K562 (cell line): Measurements from ENCODE around the gene SYNGR3. TPM values are rescaled to one million over a fixed set of nuclear protein-coding genes. Genes with fewer than 3 reads are reported as not detected.

Source experiments
- FOXA3 ChIP-seq, 2 experiments: fragments of 450-650 bp in 1 of 2; sonication (generic) in 1 of 2; formaldehyde crosslinking; IDR thresholded peaks in 1 of 2; conservative IDR thresholded peaks in 1 of 2; 2 replicates each; pipeline versions ENCODE4 v1.4.0 to v1.8.0; 2020 to 2022; ENCODE audit warnings: mild to moderate bottlenecking in 2 of 2, missing genetic modification reagents in 1 of 2
- FOXK1 ChIP-seq: sonication (generic); formaldehyde crosslinking; IDR thresholded peaks from 2 replicates; pipeline ENCODE4 v1.8.0; 2022; ENCODE audit warnings: missing genetic modification reagents, mild to moderate bottlenecking, borderline replicate concordance
- HDAC8 ChIP-seq: fragments of 450-650 bp; IDR thresholded peaks from 2 replicates; pipeline ENCODE4 v1.6.1; 2016; ENCODE audit warnings: mild to moderate bottlenecking, missing genetic modification characterization, moderate library complexity, missing compliant biosample characterization
- HNRNPK ChIP-seq: fragments of 200-400 bp; formaldehyde crosslinking; IDR thresholded peaks from one replicate; pipeline ENCODE4 v1.6.1; 2018; ENCODE audit warnings: mild to moderate bottlenecking, low read depth, low read length; ENCODE audit not compliant: poor library complexity, severe bottlenecking
- NR3C1 ChIP-seq: sonication (generic); formaldehyde crosslinking; IDR thresholded peaks from 2 replicates; pipeline ENCODE4 v1.8.1; 2022; ENCODE audit warnings: missing genetic modification reagents
- PHF8 ChIP-seq: fragments of 200-600 bp; sonication (generic); IDR thresholded peaks from 2 replicates; pipeline ENCODE4 v1.6.1; 2012; ENCODE audit warnings: mixed run types, mild to moderate bottlenecking, inconsistent platforms, low read length, moderate library complexity, borderline replicate concordance
- POLR2H ChIP-seq: IDR thresholded peaks from 2 replicates; pipeline ENCODE4 v1.6.1; 2016; ENCODE audit warnings: missing genetic modification characterization, low read depth, mild to moderate bottlenecking, control low read depth, missing compliant biosample characterization, moderate library complexity
- RBFOX2 ChIP-seq: fragments of 200-400 bp; formaldehyde crosslinking; IDR thresholded peaks from 2 replicates; pipeline ENCODE4 v1.6.1; 2017; ENCODE audit warnings: low read depth, mild to moderate bottlenecking, low read length, moderate library complexity
- ZBTB7A ChIP-seq: IDR thresholded peaks from 2 replicates; pipeline ENCODE4 v1.6.1; 2011; ENCODE audit warnings: low read depth, mild to moderate bottlenecking, low read length, moderate library complexity, borderline replicate concordance; ENCODE audit not compliant: control insufficient read depth
- ZNF639 ChIP-seq, 2 experiments: fragments of 200-800 bp in 1 of 2; sonication (Bioruptor generic) in 1 of 2; sonication (generic) in 1 of 2; formaldehyde crosslinking in 1 of 2; IDR thresholded peaks in 1 of 2; conservative IDR thresholded peaks in 1 of 2; 2 replicates each; pipeline versions ENCODE4 v1.5.0 to v1.6.1; 2016 to 2020; ENCODE audit warnings: missing compliant biosample characterization in 1 of 2, missing genetic modification characterization in 1 of 2, missing genetic modification reagents in 1 of 2
- polyA plus RNA-seq, 8 experiments: library from polyadenylated mRNA; depleted of rRNA in 4 of 8; stranded (reverse) in 5 of 8; unstranded in 3 of 8; fragments of >200 nt; fragmentation: Nextera tagmentation in 2 of 8; fragmentation: Illumina TruSeq in 1 of 8; extraction: Ambion mirVana in 2 of 8; extraction: Trizol in 1 of 8; gene quantifications; 2 replicates each; pipeline versions ENCODE4 v1.2.1 to v1.2.3, GENCODE V29; 2011 to 2014; ENCODE audit warnings: inconsistent platforms in 1 of 8, missing spikeins in 1 of 8
- total RNA-seq, 7 experiments: library from RNA; depleted of rRNA in 6 of 7; stranded (reverse); fragments of >200 nt in 6 of 7; fragmentation: Illumina TruSeq in 2 of 7; extraction: Trizol in 2 of 7; gene quantifications; 2 replicates each; pipeline versions ENCODE4 v1.2.1 to v1.2.3, GENCODE V29; 2011 to 2021; ENCODE audit warnings: low replicate concordance in 1 of 7
- TF ChIP-seq, protein P1 (sequence below): fragments of 450-650 bp; IDR thresholded peaks from 2 replicates; pipeline ENCODE4 v1.6.1; 2017; ENCODE audit warnings: antibody characterized with exemption
- TF ChIP-seq, protein P2 (sequence below): sonication (generic); formaldehyde crosslinking; IDR thresholded peaks from 2 replicates; pipeline ENCODE4 v1.9.0; 2022; ENCODE audit warnings: mild to moderate bottlenecking, missing genetic modification reagents
- TF ChIP-seq, protein P3 (sequence below): fragments of 250-450 bp; sonication (Bioruptor Pico); IDR thresholded peaks from 2 replicates; pipeline ENCODE4 v1.5.0; 2021; ENCODE audit warnings: mild to moderate bottlenecking, moderate library complexity
- TF ChIP-seq, protein P4 (sequence below): fragments of 250-450 bp; sonication (Bioruptor Pico); IDR thresholded peaks from 2 replicates; pipeline ENCODE4 v1.4.0; 2020; ENCODE audit warnings: mild to moderate bottlenecking, moderate library complexity

The SYNGR3 gene
- total and polyA plus RNA-seq, 9 of the 15 experiments (the other 6 are each of a cell fraction or from before 2014, with no cell fraction given), result 3.7 to 69.2 (median 36.3) TPM

GRCh38 chr16:2033057-2033908, 43.5 kb downstream of the SYNGR3 start (continued):
- TF ChIP-seq, protein P1, sequence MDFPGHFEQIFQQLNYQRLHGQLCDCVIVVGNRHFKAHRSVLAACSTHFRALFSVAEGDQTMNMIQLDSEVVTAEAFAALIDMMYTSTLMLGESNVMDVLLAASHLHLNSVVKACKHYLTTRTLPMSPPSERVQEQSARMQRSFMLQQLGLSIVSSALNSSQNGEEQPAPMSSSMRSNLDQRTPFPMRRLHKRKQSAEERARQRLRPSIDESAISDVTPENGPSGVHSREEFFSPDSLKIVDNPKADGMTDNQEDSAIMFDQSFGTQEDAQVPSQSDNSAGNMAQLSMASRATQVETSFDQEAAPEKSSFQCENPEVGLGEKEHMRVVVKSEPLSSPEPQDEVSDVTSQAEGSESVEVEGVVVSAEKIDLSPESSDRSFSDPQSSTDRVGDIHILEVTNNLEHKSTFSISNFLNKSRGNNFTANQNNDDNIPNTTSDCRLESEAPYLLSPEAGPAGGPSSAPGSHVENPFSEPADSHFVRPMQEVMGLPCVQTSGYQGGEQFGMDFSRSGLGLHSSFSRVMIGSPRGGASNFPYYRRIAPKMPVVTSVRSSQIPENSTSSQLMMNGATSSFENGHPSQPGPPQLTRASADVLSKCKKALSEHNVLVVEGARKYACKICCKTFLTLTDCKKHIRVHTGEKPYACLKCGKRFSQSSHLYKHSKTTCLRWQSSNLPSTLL, result no peak
- no peak for TF ChIP-seq HDAC8 (tag)
- TF ChIP-seq, protein P2, sequence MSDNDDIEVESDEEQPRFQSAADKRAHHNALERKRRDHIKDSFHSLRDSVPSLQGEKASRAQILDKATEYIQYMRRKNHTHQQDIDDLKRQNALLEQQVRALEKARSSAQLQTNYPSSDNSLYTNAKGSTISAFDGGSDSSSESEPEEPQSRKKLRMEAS (CRISPR knock-in tag), result no peak
- TF ChIP-seq POLR2H (tag), result no peak
- peak; percentile 64 for TF ChIP-seq RBFOX2
- TF ChIP-seq FOXA3 (CRISPR knock-in tag; conservative IDR thresholded peaks at IDR 0.05 in 1 of 2, IDR thresholded peaks at IDR 0.05 in 1 of 2), result peak in 1 of 2 experiments; percentile 12; a peak in 1 of 4 replicates
- 0 out of 4 replicates have a peak, but pooled peaks of 1 of the 2 experiments have one; percentile 32 for TF ChIP-seq ZNF639 (CRISPR knock-in tag; conservative IDR thresholded peaks at IDR 0.05 in 1 of 2, IDR thresholded peaks at IDR 0.05 in 1 of 2)
- TF ChIP-seq, protein P3, sequence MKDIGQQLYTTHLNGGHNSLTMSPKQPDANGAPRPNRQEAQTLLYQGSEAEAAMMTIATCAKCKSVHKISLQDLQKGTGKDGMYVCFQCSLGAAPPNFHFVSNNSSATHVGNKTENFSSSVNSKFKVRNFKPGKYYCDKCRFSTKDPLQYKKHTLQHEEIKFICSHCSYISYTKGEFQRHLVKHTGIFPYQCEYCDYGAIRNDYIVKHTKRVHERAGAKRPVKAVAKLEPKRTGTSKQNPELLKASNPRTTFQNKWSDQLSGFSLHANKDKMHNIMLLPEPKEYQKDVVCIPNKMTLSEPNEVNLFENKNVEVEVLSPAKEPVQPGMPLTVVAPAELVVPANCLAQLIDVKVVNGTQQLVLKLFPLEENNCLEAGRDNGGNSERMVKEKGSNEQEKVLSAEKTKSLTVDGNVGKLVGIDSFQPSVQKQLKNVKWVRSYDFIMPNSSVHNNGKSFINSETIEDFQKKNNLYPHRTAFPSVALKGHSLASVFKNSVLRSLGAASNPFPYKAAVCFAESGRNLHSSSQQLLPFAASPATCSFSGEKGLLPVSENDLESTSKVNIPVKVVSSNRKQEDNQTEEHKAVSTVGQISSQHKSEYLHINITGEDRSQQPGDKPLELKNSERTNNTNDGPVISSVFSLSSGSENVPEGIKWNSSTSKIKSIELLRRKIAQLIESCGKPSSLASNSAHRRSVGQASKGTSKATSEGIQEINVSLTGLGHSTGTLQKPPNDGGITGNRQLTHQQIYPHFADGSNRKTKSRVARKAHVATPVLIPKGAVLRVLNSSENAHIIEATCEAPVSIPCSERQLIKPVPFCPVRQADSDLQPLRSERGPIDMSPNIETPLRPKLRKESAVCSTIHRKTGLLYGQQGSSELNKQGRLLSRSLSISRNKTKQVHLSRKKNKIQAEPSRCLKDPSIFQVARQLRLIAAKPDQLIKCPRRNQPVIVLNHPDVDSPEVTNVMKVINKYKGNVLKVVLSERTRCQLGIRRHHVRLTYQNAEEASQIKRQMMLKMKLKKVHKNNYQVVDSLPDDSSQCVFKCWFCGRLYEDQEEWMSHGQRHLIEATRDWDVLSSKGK (CRISPR knock-in tag), result no peak
- TF ChIP-seq, protein P4, sequence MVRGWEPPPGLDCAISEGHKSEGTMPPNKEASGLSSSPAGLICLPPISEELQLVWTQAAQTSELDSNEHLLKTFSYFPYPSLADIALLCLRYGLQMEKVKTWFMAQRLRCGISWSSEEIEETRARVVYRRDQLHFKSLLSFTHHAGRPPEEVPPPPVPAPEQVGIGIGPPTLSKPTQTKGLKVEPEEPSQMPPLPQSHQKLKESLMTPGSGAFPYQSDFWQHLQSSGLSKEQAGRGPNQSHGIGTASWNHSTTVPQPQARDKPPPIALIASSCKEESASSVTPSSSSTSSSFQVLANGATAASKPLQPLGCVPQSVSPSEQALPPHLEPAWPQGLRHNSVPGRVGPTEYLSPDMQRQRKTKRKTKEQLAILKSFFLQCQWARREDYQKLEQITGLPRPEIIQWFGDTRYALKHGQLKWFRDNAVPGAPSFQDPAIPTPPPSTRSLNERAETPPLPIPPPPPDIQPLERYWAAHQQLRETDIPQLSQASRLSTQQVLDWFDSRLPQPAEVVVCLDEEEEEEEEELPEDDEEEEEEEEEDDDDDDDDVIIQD (CRISPR knock-in tag), result no peak
- TF ChIP-seq ZBTB7A, result peak; percentile 81; the same call in 1 of the 2 replicates
- TF ChIP-seq NR3C1 (CRISPR knock-in tag), result no peak
- peak; percentile 19; the same call in 1 of the 2 replicates for TF ChIP-seq PHF8
- TF ChIP-seq FOXK1 (CRISPR knock-in tag), result 0 out of 2 replicates have a peak, but pooled peaks have one; percentile 42
- no peak for TF ChIP-seq HNRNPK
